OCI-LY7 (cell line): Measurements from ENCODE around the gene PIK3AP1. TPM values are rescaled to one million over a fixed set of nuclear protein-coding genes. Genes with fewer than 3 reads are reported as not detected.
A peak's percentile ranks its signal among the peaks of the same experiment; 100 is the strongest.

Source experiments
- BruUV-seq: library from RNA; stranded (reverse); fragments of 400-500 nt; replicated peaks from 2 replicates; lab custom pipeline; 2021; lab: Mats Ljungman, UMichigan
- CTCF ChIA-PET: fragments of 300-600 bp; sonication (Branson Sonifier 250); formaldehyde crosslinking; loops from one replicate; lab custom pipeline; 2022; ENCODE audit warnings: antibody characterized with exemption; ENCODE audit not compliant: unreplicated experiment; lab: Charles Lee
- POLR2A ChIA-PET: fragments of 300-600 bp; sonication (Branson Sonifier 250); formaldehyde crosslinking; loops from one replicate; lab custom pipeline; 2022; ENCODE audit warnings: antibody characterized with exemption; lab: Charles Lee
- DNase-seq: peaks from one replicate; pipeline ENCODE4 v3.0.0-alpha.2; 2015; ENCODE audit warnings: low spot score
- H2AFZ ChIP-seq: fragments of 200-600 bp; sonication (generic), shearing (Covaris generic); 2 replicates; pipeline ENCODE4 v1.6.1; 2014; ENCODE audit warnings: mild to moderate bottlenecking, antibody characterized with exemption, low read length, moderate library complexity
- H3K27ac ChIP-seq: fragments of 200-600 bp; sonication (generic); 2 replicates; pipeline ENCODE4 v1.5.1; 2014; ENCODE audit warnings: mixed run types, low read depth, mild to moderate bottlenecking, moderate library complexity, low read length, inconsistent platforms; ENCODE audit not compliant: poor library complexity, severe bottlenecking
- H3K36me3 ChIP-seq: fragments of 200-600 bp; sonication (generic); 2 replicates; pipeline ENCODE4 v1.6.1; 2014; ENCODE audit warnings: mild to moderate bottlenecking, antibody characterized with exemption, low read length, moderate library complexity, mixed read lengths; ENCODE audit not compliant: insufficient read depth
- H3K4me1 ChIP-seq: fragments of 200-600 bp; sonication (generic); 2 replicates; pipeline ENCODE4 v1.5.1; 2014; ENCODE audit warnings: mild to moderate bottlenecking, low read length; ENCODE audit not compliant: insufficient read depth, poor library complexity, severe bottlenecking
- H3K4me2 ChIP-seq: fragments of 200-600 bp; sonication (generic); 2 replicates; pipeline ENCODE4 v1.6.1; 2014; ENCODE audit warnings: mild to moderate bottlenecking, low read length
- H3K4me3 ChIP-seq: fragments of 200-600 bp; sonication (generic); 2 replicates; pipeline ENCODE4 v1.5.1; 2014; ENCODE audit warnings: mild to moderate bottlenecking, low read depth, low read length; ENCODE audit not compliant: poor library complexity, severe bottlenecking
- H3K79me2 ChIP-seq: fragments of 200-600 bp; sonication (generic); 2 replicates; pipeline ENCODE4 v1.6.1; 2016; ENCODE audit warnings: low read depth, mild to moderate bottlenecking, low read length, moderate library complexity, mixed read lengths; ENCODE audit not compliant: insufficient read depth
- H3K9me2 ChIP-seq: fragments of 200-600 bp; sonication (generic); 2 replicates; pipeline ENCODE4 v1.6.1; 2016; ENCODE audit warnings: mild to moderate bottlenecking, low read length, mixed read lengths; ENCODE audit not compliant: insufficient read depth
- H3K9me3 ChIP-seq: fragments of 200-600 bp; sonication (generic); 2 replicates; pipeline ENCODE4 v1.6.1; 2014; ENCODE audit warnings: mild to moderate bottlenecking, mixed run types, low read length, mixed read lengths
- H4K20me1 ChIP-seq: fragments of 200-600 bp; sonication (generic); 2 replicates; pipeline ENCODE4 v1.6.1; 2014; ENCODE audit warnings: mild to moderate bottlenecking, antibody characterized with exemption, low read length, moderate library complexity, mixed read lengths; ENCODE audit not compliant: insufficient read depth
- EZH2phosphoT487 ChIP-seq: fragments of 200-600 bp; sonication (generic); IDR thresholded peaks from 2 replicates; pipeline ENCODE4 v1.6.1; 2018; ENCODE audit warnings: low read depth, borderline replicate concordance, mild to moderate bottlenecking, mixed run types, antibody characterized with exemption, low read length, moderate library complexity, mixed read lengths
- intact Hi-C: fragments of 100-400 bp; cut with micrococcal nuclease; formaldehyde crosslinking; loops from one replicate; pipeline ENCODE4 v1.10.0; 2022; ENCODE audit not compliant: unreplicated experiment
- total RNA-seq, 2 experiments: library from RNA; depleted of rRNA in 1 of 2; stranded (reverse); fragments of >200 nt in 1 of 2; shearing (Covaris generic) in 1 of 2; gene quantifications; 2 replicates each; pipeline ENCODE4 v1.2.3, GENCODE V29; 2014 to 2022
- TF ChIP-seq, protein P1 (sequence below): fragments of 200-600 bp; sonication (generic); conservative IDR thresholded peaks from 2 replicates; pipeline ENCODE4 v1.5.1; 2014; ENCODE audit warnings: mild to moderate bottlenecking, antibody characterized with exemption, low read length, moderate library complexity, mixed read lengths

PIK3AP1 gene
- total RNA-seq, 2 experiments from 2014 or later: 132 to 140 TPM

DNA sequence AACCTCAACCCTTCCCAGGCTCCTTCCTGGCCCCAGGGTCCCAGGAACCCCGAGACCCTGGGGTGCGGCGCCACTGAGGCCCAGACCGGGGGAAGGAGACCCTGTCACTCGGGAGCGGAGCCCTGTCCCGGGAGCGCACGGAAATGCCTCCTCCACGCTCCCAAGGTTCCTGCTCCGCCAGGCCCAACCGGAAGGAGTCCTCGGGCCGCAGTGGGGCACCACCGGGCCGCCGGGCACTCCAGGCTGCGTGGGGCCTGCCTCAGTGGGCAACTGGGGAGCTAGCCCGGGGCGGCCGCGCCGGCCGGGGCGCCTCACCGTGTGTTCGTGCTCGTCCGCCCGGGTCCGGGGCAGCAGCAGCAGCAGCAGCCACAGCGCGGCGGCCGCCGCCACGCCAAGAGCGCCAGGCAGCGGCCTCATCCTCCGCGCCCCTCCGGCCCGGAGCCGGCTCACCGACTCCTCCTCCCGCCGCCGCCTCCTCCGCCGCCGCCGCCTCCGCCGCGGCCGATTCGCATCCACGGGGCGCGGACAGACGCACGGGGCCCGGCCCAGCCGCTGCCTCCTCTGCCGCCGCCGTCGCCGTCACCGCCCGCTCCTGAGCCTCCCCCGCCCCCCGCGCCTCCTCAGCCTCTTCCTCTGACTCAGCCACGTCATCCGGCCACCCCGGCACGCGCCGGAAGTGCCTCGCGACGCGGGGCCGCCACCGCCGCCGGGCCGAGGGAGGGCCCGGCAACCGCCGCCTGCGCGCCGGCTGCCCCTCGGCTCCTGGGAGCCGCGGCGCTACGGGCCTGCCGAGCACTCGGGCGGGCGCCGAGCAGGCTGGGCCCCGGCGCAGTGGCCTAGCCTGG, 133.7 kb downstream of the PIK3AP1 start, which contains the start of gene TM9SF3:
TM9SF3 (minus strand) TSS at position 594 of the 845 bp plus-strand sequence; CDS start at position 417, 177 bp downstream.
- ChIA-PET POLR2A (interaction anchor here (0.6 to 1.1 kb wide), 8 partner anchors 10 to 691 kb away, joined by 3 to 4 read pairs (median 3); no protein-coding TSS in a partner anchor), CTCF (no interaction called here)
- intact Hi-C loops: loop anchor here (5.0 kb wide), 2 partner anchors 136 to 246 kb away; partner anchors contain the start of genes LCOR and PIK3AP1
- Histone ChIP-seq H3K36me3 (peaks cover 25% of the 10 kb centered on the region), H3K4me1 (peaks cover 42% of the 10 kb centered on the region), H3K9me2 (no peaks in the 10 kb centered on the region), H3K9me3 (no peaks in the 10 kb centered on the region), H3K4me2 (peak within 1 kb of the TSS; percentile 88), H3K27ac (peak within 1 kb of the TSS; percentile 88), H2AFZ (peak within 1 kb of the TSS; percentile 54; the same call in 1 of the 2 replicates), H4K20me1 (peaks cover 15% of the 10 kb centered on the region; the same call in 1 of the 2 replicates), H3K79me2 (peaks cover 55% of the 10 kb centered on the region), H3K4me3 (peak within 1 kb of the TSS; percentile 99)
- DNase-seq: peak; percentile 91
- BruUV-seq: no TSS peak
- no peak for TF ChIP-seq EZH2phosphoT487
- TF ChIP-seq, protein P1, sequence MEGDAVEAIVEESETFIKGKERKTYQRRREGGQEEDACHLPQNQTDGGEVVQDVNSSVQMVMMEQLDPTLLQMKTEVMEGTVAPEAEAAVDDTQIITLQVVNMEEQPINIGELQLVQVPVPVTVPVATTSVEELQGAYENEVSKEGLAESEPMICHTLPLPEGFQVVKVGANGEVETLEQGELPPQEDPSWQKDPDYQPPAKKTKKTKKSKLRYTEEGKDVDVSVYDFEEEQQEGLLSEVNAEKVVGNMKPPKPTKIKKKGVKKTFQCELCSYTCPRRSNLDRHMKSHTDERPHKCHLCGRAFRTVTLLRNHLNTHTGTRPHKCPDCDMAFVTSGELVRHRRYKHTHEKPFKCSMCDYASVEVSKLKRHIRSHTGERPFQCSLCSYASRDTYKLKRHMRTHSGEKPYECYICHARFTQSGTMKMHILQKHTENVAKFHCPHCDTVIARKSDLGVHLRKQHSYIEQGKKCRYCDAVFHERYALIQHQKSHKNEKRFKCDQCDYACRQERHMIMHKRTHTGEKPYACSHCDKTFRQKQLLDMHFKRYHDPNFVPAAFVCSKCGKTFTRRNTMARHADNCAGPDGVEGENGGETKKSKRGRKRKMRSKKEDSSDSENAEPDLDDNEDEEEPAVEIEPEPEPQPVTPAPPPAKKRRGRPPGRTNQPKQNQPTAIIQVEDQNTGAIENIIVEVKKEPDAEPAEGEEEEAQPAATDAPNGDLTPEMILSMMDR: no peak

DNA sequence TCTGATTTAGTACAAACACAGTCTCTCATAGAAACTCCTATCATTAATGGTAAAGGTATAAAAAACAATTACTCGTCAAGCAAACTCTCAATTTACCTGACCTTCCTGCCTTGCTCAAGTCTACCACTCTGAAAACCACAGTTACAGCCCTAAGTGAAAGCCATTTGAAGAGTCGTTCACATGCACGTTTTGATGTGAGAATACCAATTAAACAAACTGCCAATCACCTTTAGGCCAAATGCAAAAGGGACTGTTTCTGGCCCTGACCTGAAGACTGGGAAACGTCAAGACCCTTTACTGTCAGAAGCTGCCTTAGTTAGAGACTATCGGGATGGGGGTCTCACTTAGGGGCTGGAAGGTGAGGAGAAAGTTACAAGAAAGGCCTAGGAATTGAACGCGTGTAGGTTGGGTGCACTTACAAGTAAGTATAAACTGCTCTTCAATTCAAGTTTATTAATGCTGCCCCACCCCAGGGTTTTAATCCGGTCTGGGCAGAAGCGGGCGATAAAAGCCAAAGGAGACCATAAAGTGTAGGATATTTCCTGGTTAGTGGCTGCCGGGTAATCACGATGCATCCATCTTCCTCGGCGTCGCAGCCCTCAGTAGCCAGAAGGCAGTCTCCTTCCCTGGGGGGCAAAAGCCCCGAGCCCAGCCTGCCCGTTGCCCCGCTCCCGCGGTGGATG, 134.4 kb downstream of the PIK3AP1 start:
- Histone ChIP-seq H3K79me2 (peaks cover 63% of the 10 kb centered on the region), H3K4me2 (peak overlapping the region; percentile 88), H3K9me2 (no peaks in the 10 kb centered on the region), H3K36me3 (peaks cover 23% of the 10 kb centered on the region), H3K9me3 (no peaks in the 10 kb centered on the region), H4K20me1 (peaks cover 21% of the 10 kb centered on the region; the same call in 1 of the 2 replicates), H3K27ac (peak overlapping the region; percentile 88), H2AFZ (peak overlapping the region; percentile 46; the same call in 1 of the 2 replicates), H3K4me1 (peaks cover 47% of the 10 kb centered on the region), H3K4me3 (peak overlapping the region; percentile 99)
- TF ChIP-seq, protein P1: no peak
- no peak for TF ChIP-seq EZH2phosphoT487
- no TSS peak for BruUV-seq
- ChIA-PET POLR2A (interaction anchor here (0.7 kb wide), 2 partner anchors 20 to 691 kb away, joined by 3 read pairs; no protein-coding TSS in a partner anchor), CTCF (no interaction called here)
- intact Hi-C loops: loop anchor here (5.0 kb wide), 2 partner anchors 136 to 246 kb away; partner anchors contain the start of genes LCOR and PIK3AP1
- peak; percentile 50 for DNase-seq
